Measurements from ENCODE around the gene SOSTDC1. TPM values are rescaled to one million over a fixed set of nuclear protein-coding genes. Genes with fewer than 3 reads are reported as not detected.

The SOSTDC1 gene, protein sequence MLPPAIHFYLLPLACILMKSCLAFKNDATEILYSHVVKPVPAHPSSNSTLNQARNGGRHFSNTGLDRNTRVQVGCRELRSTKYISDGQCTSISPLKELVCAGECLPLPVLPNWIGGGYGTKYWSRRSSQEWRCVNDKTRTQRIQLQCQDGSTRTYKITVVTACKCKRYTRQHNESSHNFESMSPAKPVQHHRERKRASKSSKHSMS
- 4.6 TPM for polyA plus RNA-seq (2012; ENCODE audit: insufficient read depth, insufficient read length, low read depth)

- Histone ChIP-seq H3K36me3 (no peaks in the 10 kb centered on the region), H3K9me3 (no peaks in the 10 kb centered on the region), H3K4me1 (no peaks in the 10 kb centered on the region), H3K27me3 (no peaks in the 10 kb centered on the region), H3K4me3 (ENCODE audit: low read depth, low read length) (peak within 1 kb of the TSS; percentile 61)
- TF ChIP-seq CTCF (IDR thresholded peaks at IDR 0.05; ENCODE audit: low read depth, low read length), result no peak
- peak; percentile 34 for DNase-seq
Measured at GRCh38 chr7:16465469-16466361, at the start of gene SOSTDC1. SOSTDC1 (minus strand) TSS chr7:16465738; CDS start chr7:16465668, 70 bp downstream.

- Histone ChIP-seq H3K27me3 (no peaks in the 10 kb centered on the region), H3K9me3 (no peaks in the 10 kb centered on the region), H3K4me1 (no peaks in the 10 kb centered on the region; the same call in none of the 2 replicates), H3K4me3 (ENCODE audit: low read depth, low read length) (no peak overlapping the region), H3K36me3 (no peaks in the 10 kb centered on the region)
- DNase-seq, result no peak
- no peak for TF ChIP-seq CTCF (IDR thresholded peaks at IDR 0.05; ENCODE audit: low read depth, low read length)
Measured at GRCh38 chr7:16514729-16515128, 49.2 kb upstream of the SOSTDC1 start.

DNA sequence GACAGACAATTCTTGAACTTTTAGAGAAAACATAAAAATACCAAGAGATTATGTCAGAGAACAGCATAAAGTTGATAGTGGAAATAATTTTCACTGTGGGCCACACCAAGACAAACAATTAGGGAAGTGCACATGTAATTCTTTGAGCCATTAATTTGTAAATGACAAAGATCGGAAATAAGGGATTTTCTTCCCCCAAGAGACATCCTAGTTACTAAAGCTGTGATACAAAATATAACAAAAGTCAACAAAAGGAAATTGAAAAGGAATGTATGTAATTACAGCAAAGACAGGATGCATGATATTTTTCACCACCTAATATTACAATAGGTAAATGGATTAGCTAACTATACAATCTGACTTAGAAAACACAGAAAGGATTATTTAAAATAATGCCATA lies 48.7 kb upstream of the SOSTDC1 start:
- TF ChIP-seq CTCF (IDR thresholded peaks at IDR 0.05; ENCODE audit: low read depth, low read length), result no peak
- no peak overlapping the region for H3K4me3 ChIP-seq (ENCODE audit: low read depth, low read length)
- DNase-seq, result no peak
- H3K27me3 ChIP-seq, result no peaks in the 10 kb centered on the region
- H3K4me1 ChIP-seq, result no peaks in the 10 kb centered on the region; the same call in none of the 2 replicates
- H3K36me3 ChIP-seq, result no peaks in the 10 kb centered on the region
- no peaks in the 10 kb centered on the region for H3K9me3 ChIP-seq

GRCh38 chr7:16512097-16512496 lies 46.6 kb upstream of the SOSTDC1 start:
- Histone ChIP-seq H3K27me3 (no peaks in the 10 kb centered on the region), H3K9me3 (no peaks in the 10 kb centered on the region), H3K36me3 (no peaks in the 10 kb centered on the region), H3K4me3 (ENCODE audit: low read depth, low read length) (no peak overlapping the region), H3K4me1 (no peaks in the 10 kb centered on the region; the same call in none of the 2 replicates)
- TF ChIP-seq CTCF (IDR thresholded peaks at IDR 0.05; ENCODE audit: low read depth, low read length), result no peak
- no peak for DNase-seq

GRCh38 chr7:16511314-16511713 lies 45.8 kb upstream of the SOSTDC1 start:
- no peak for TF ChIP-seq CTCF (IDR thresholded peaks at IDR 0.05; ENCODE audit: low read depth, low read length)
- Histone ChIP-seq H3K4me1 (no peaks in the 10 kb centered on the region; the same call in 1 of the 2 replicates), H3K27me3 (no peaks in the 10 kb centered on the region), H3K36me3 (no peaks in the 10 kb centered on the region), H3K9me3 (no peaks in the 10 kb centered on the region), H3K4me3 (ENCODE audit: low read depth, low read length) (no peak overlapping the region)
- DNase-seq, result no peak
